Neural progenitor cell (in vitro differentiated cells): ENCODE measurements around the gene ACACB. TPM values are rescaled to one million over a fixed set of nuclear protein-coding genes. Genes with fewer than 3 reads are reported as not detected.

ENCODE experiments used
- DNase-seq: peaks from one replicate; pipeline ENCODE4 v3.0.0-alpha.2; 2016; ENCODE audit warnings: low spot score
- H2AFZ ChIP-seq: fragments of 200-600 bp; sonication (generic); replicated peaks from 2 replicates; pipeline ENCODE4 v1.6.1; 2016; ENCODE audit warnings: antibody characterized with exemption
- H3F3A ChIP-seq: fragments of 200-600 bp; sonication (generic); 2 replicates; pipeline ENCODE4 v1.6.1; 2016; ENCODE audit warnings: antibody characterized with exemption, low read depth
- H3K27ac ChIP-seq: fragments of 200-600 bp; sonication (generic); 2 replicates; pipeline ENCODE4 v1.5.1; 2016; ENCODE audit warnings: mild to moderate bottlenecking
- H3K27me3 ChIP-seq: fragments of 200-600 bp; sonication (generic); 2 replicates; pipeline ENCODE4 v1.6.1; 2016; ENCODE audit warnings: mild to moderate bottlenecking, moderate library complexity
- H3K36me3 ChIP-seq: fragments of 200-600 bp; sonication (generic); 2 replicates; pipeline ENCODE4 v1.5.1; 2016
- H3K4me1 ChIP-seq: fragments of 200-600 bp; sonication (generic); 2 replicates; pipeline ENCODE4 v1.6.1; 2016; ENCODE audit warnings: mixed run types
- H3K4me2 ChIP-seq: fragments of 200-600 bp; sonication (generic); 2 replicates; pipeline ENCODE4 v1.6.1; 2016
- H3K4me3 ChIP-seq: fragments of 200-600 bp; sonication (generic); 2 replicates; pipeline ENCODE4 v1.5.1; 2016
- H3K79me2 ChIP-seq: fragments of 200-600 bp; sonication (generic); 2 replicates; pipeline ENCODE4 v1.6.1; 2016; ENCODE audit warnings: low read depth
- H3K9ac ChIP-seq: fragments of 200-600 bp; sonication (generic); 2 replicates; pipeline ENCODE4 v1.6.1; 2016
- H3K9me3 ChIP-seq: fragments of 200-600 bp; sonication (generic); 2 replicates; pipeline ENCODE4 v1.5.1; 2016; ENCODE audit warnings: low read depth
- H4K20me1 ChIP-seq: fragments of 200-600 bp; sonication (generic); 2 replicates; pipeline ENCODE4 v1.6.1; 2016; ENCODE audit warnings: low read depth
- H3K27ac Mint-ChIP-seq: 3 replicates; pipeline ENCODE4 v1.8.0; 2021; ENCODE audit warnings: mixed read lengths
- H3K27me3 Mint-ChIP-seq: 2 replicates; pipeline ENCODE4 v1.8.0; 2022; ENCODE audit warnings: low read depth, mild to moderate bottlenecking, inconsistent platforms, moderate library complexity, mixed read lengths; ENCODE audit not compliant: insufficient read depth
- H3K36me3 Mint-ChIP-seq: 3 replicates; pipeline ENCODE4 v1.8.0; 2021; ENCODE audit warnings: mixed read lengths
- H3K4me1 Mint-ChIP-seq: 3 replicates; pipeline ENCODE4 v1.8.0; 2021; ENCODE audit warnings: mixed read lengths
- H3K4me3 Mint-ChIP-seq: 3 replicates; pipeline ENCODE4 v1.8.0; 2021; ENCODE audit warnings: mild to moderate bottlenecking, moderate library complexity, mixed read lengths
- H3K9me3 Mint-ChIP-seq: 3 replicates; pipeline ENCODE4 v1.8.0; 2020; ENCODE audit warnings: mixed read lengths
- EZH2 ChIP-seq: fragments of 200-600 bp; sonication (generic); IDR thresholded peaks from 2 replicates; pipeline ENCODE4 v1.6.1; 2017; ENCODE audit warnings: antibody characterized with exemption, mild to moderate bottlenecking, moderate library complexity
- EZH2phosphoT487 ChIP-seq: fragments of 200-600 bp; sonication (generic); IDR thresholded peaks from 2 replicates; pipeline ENCODE4 v1.6.1; 2017; ENCODE audit warnings: antibody characterized with exemption
- total RNA-seq: library from RNA; depleted of rRNA; stranded (reverse); fragments of >200 nt; gene quantifications from 2 replicates; pipeline ENCODE4 v1.2.3, GENCODE V29; 2015; ENCODE audit warnings: low replicate concordance
- TF ChIP-seq, protein P1 (sequence below): fragments of 200-600 bp; sonication (generic); IDR thresholded peaks from 2 replicates; pipeline ENCODE4 v1.5.1; 2017; ENCODE audit warnings: antibody characterized with exemption, mild to moderate bottlenecking

ACACB gene
- total RNA-seq, 1 donor from 2014 or later, result 2.4 TPM

DNA sequence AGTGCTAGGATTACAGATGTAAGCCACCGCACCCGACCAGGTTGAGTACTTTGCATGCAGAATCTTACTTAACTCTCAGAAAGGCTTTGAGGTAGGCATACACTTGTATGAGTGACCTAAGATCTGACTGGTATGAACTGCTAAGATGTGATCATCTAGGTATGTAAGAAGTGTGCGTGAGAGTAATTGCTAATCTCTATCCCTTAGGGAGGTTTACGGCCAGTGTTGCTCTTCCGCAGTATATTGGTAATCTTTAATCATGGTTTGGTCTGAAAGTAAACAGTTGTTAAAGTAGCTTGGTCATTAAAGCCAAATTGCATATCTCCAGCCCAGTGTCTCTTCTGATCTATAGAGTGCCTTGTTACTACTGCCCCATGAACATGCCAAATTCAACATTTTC is 11.2 kb upstream of the ACACB start:
- no peak overlapping the region for H2AFZ ChIP-seq
- H3K4me1 Mint-ChIP-seq, result peaks cover 5% of the 10 kb centered on the region
- TF ChIP-seq, protein P1, sequence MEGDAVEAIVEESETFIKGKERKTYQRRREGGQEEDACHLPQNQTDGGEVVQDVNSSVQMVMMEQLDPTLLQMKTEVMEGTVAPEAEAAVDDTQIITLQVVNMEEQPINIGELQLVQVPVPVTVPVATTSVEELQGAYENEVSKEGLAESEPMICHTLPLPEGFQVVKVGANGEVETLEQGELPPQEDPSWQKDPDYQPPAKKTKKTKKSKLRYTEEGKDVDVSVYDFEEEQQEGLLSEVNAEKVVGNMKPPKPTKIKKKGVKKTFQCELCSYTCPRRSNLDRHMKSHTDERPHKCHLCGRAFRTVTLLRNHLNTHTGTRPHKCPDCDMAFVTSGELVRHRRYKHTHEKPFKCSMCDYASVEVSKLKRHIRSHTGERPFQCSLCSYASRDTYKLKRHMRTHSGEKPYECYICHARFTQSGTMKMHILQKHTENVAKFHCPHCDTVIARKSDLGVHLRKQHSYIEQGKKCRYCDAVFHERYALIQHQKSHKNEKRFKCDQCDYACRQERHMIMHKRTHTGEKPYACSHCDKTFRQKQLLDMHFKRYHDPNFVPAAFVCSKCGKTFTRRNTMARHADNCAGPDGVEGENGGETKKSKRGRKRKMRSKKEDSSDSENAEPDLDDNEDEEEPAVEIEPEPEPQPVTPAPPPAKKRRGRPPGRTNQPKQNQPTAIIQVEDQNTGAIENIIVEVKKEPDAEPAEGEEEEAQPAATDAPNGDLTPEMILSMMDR, result no peak
- TF ChIP-seq EZH2 (no peak), EZH2phosphoT487 (no peak)
- H3K4me3 Mint-ChIP-seq, result no peak overlapping the region
- no peaks in the 10 kb centered on the region for H3K27me3 ChIP-seq
- H3K27ac ChIP-seq, result no peak overlapping the region
- peaks cover 20% of the 10 kb centered on the region for H3F3A ChIP-seq
- H3K27ac Mint-ChIP-seq, result no peak overlapping the region
- no peak overlapping the region for H3K4me3 ChIP-seq
- H3K36me3 Mint-ChIP-seq, result peaks cover 40% of the 10 kb centered on the region
- no peak overlapping the region for H3K4me2 ChIP-seq
- peaks cover 9% of the 10 kb centered on the region for H4K20me1 ChIP-seq
- H3K4me1 ChIP-seq, result peaks cover under 1% of the 10 kb centered on the region
- H3K9ac ChIP-seq, result no peak overlapping the region
- no peaks in the 10 kb centered on the region for H3K9me3 Mint-ChIP-seq
- H3K79me2 ChIP-seq, result peaks cover 17% of the 10 kb centered on the region
- peaks cover under 1% of the 10 kb centered on the region for H3K27me3 Mint-ChIP-seq
- no peaks in the 10 kb centered on the region for H3K9me3 ChIP-seq
- DNase-seq, result no peak
- peaks cover 2% of the 10 kb centered on the region for H3K36me3 ChIP-seq

DNA sequence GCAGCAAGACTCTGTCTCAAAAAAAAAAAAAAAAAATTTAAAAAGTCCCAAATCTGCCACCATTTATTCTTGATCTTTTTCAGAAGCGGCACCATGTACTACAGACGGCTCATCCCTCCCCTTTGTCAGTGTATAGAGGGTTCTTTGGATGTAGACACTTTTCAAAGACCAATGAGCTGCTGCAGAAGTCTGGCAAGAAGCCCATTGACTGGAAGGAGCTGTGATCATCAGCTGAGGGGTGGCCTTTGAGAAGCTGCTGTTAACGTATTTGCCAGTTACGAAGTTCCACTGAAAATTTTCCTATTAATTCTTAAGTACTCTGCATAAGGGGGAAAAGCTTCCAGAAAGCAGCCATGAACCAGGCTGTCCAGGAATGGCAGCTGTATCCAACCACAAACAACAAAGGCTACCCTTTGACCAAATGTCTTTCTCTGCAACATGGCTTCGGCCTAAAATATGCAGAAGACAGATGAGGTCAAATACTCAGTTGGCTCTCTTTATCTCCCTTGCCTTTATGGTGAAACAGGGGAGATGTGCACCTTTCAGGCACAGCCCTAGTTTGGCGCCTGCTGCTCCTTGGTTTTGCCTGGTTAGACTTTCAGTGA is 6.5 kb upstream of the ACACB start:
- Histone ChIP-seq H3K4me2 (no peak overlapping the region), H2AFZ (no peak overlapping the region), H3K9me3 (no peaks in the 10 kb centered on the region), H3K27ac (no peak overlapping the region), H3K4me3 (no peak overlapping the region), H3K36me3 (no peaks in the 10 kb centered on the region), H3K79me2 (no peaks in the 10 kb centered on the region), H3K4me1 (peaks cover 12% of the 10 kb centered on the region), H3K27me3 (no peaks in the 10 kb centered on the region), H4K20me1 (peaks cover 4% of the 10 kb centered on the region), H3F3A (peaks cover 43% of the 10 kb centered on the region), H3K9ac (no peak overlapping the region)
- H3K4me1 Mint-ChIP-seq, result peaks cover 34% of the 10 kb centered on the region
- peaks cover 21% of the 10 kb centered on the region for H3K36me3 Mint-ChIP-seq
- H3K9me3 Mint-ChIP-seq, result no peaks in the 10 kb centered on the region
- H3K4me3 Mint-ChIP-seq, result peak overlapping the region; percentile 42
- H3K27ac Mint-ChIP-seq, result peak overlapping the region; percentile 97
- TF ChIP-seq, protein P1, result no peak
- no peak for TF ChIP-seq EZH2phosphoT487
- no peak for TF ChIP-seq EZH2
- peaks cover 2% of the 10 kb centered on the region for H3K27me3 Mint-ChIP-seq
- DNase-seq, result no peak

DNA sequence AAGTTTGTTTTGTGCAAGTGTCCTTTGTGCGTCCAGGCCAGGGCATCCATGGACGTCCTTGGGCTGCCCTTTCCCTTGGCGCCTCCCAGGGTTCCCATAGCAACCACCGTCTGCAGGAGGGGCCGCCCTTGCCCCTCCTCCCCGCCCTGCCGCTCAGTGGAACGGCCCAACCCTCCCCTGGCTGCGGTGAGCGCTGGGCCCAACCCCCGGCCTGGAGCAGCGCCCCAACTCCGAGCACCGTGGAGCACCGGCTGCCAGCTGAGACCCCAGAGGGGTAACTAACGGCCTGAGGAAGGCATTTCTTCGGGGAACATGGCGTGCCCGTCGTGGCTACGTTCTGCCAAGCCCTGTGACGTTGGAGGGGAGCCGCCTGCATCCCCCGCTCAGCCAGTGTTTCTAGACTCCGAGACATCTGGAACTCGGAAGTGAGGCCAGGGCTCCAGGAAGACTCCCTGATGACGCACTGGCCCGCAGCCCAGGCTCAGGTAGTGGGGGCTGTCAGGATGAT is 5.3 kb upstream of the ACACB start:
- Mint-ChIP-seq H3K27ac (peak overlapping the region; percentile 97), H3K9me3 (no peaks in the 10 kb centered on the region), H3K4me1 (peaks cover 46% of the 10 kb centered on the region), H3K27me3 (peaks cover 2% of the 10 kb centered on the region), H3K36me3 (peaks cover 15% of the 10 kb centered on the region), H3K4me3 (peak overlapping the region; percentile 65)
- Histone ChIP-seq H3K4me2 (peak overlapping the region; percentile 62), H3K4me3 (peak overlapping the region; percentile 33), H3K27ac (peak overlapping the region; percentile 3), H3K4me1 (peaks cover 23% of the 10 kb centered on the region), H3K79me2 (no peaks in the 10 kb centered on the region), H3K9ac (no peak overlapping the region), H3K27me3 (no peaks in the 10 kb centered on the region), H2AFZ (peak overlapping the region; percentile 60), H3K9me3 (no peaks in the 10 kb centered on the region), H4K20me1 (no peaks in the 10 kb centered on the region), H3F3A (peaks cover 43% of the 10 kb centered on the region), H3K36me3 (no peaks in the 10 kb centered on the region)
- TF ChIP-seq EZH2phosphoT487, result no peak
- TF ChIP-seq, protein P1, result no peak
- no peak for TF ChIP-seq EZH2
- DNase-seq, result peak; percentile 95
